Peyer's patch (tissue), 4 donors: Measurements from ENCODE around the gene HLTF. TPM values are rescaled to one million over a fixed set of nuclear protein-coding genes. Genes with fewer than 3 reads are reported as not detected.

Source experiments
- DNase-seq, 3 donors: peaks; one replicate each; pipeline ENCODE4 v3.0.0-alpha.2; 2017 to 2019
- H3K27ac ChIP-seq, 4 donors: fragments of 200-600 bp; sonication (generic); one replicate each; pipeline ENCODE4 v1.5.1; 2016 to 2019
- H3K27me3 ChIP-seq, 2 donors: fragments of 200-600 bp; sonication (generic); one replicate each; pipeline ENCODE4 v1.5.1; 2019
- H3K36me3 ChIP-seq, 3 donors: fragments of 200-600 bp; sonication (generic); one replicate each; pipeline ENCODE4 v1.5.1; 2016 to 2019
- H3K4me1 ChIP-seq, 4 donors: fragments of 200-600 bp; sonication (generic); one replicate each; pipeline ENCODE4 v1.5.1; 2016 to 2019
- H3K4me3 ChIP-seq, 4 donors: fragments of 200-600 bp; sonication (generic); 1 replicate in 3 of 4; 2 replicates in 1 of 4; pipeline ENCODE4 v1.5.1; 2016 to 2019; ENCODE audit warnings: mild to moderate bottlenecking in 1 of 4
- H3K9me3 ChIP-seq, 4 donors: fragments of 200-600 bp; sonication (generic); one replicate each; pipeline ENCODE4 v1.5.1; 2016 to 2019; ENCODE audit warnings: mild to moderate bottlenecking in 1 of 4
- CTCF ChIP-seq, 6 experiments: fragments of 450-650 bp in 4 of 6; fragments of 200-600 bp in 2 of 6; sonication (generic) in 1 of 6; IDR thresholded peaks; one replicate each; pipeline ENCODE4 v1.5.1; 2017 to 2019; ENCODE audit warnings: antibody characterized with exemption in 6 of 6, mild to moderate bottlenecking in 3 of 6, moderate library complexity in 1 of 6
- POLR2A ChIP-seq, 2 donors: fragments of 450-650 bp; IDR thresholded peaks; one replicate each; pipeline ENCODE4 v1.5.1; 2017; ENCODE audit warnings: antibody characterized with exemption in 2 of 2, mild to moderate bottlenecking in 2 of 2, moderate library complexity in 2 of 2
- total RNA-seq, 4 donors: library from RNA; depleted of rRNA; stranded (reverse); fragments of >200 nt; gene quantifications; one replicate each; pipeline ENCODE4 v1.1.0, GENCODE V29; 2016

Gene HLTF
- total RNA-seq, 4 donors from 2014 or later, result 6.0 to 19.8 (median 12.4) TPM

- no peak overlapping the region for H3K27ac ChIP-seq
- H3K36me3 ChIP-seq, result peaks cover 0 to 59% (median 0%) of the 10 kb centered on the region in 3 donors
- no peaks in the 10 kb centered on the region for H3K27me3 ChIP-seq
- DNase-seq, result no peak
- H3K9me3 ChIP-seq, result no peaks in the 10 kb centered on the region
- no peak overlapping the region for H3K4me3 ChIP-seq
- no peaks in the 10 kb centered on the region for H3K4me1 ChIP-seq
- no peak for TF ChIP-seq CTCF (IDR thresholded peaks at IDR 0.05)
Measured at GRCh38 chr3:149026718-149027117, 59.6 kb downstream of the HLTF start.

- Histone ChIP-seq H3K9me3 (no peaks in the 10 kb centered on the region), H3K27ac (no peak overlapping the region), H3K4me3 (no peak overlapping the region), H3K36me3 (peaks cover 0 to 76% (median 0%) of the 10 kb centered on the region in 3 donors), H3K27me3 (no peaks in the 10 kb centered on the region), H3K4me1 (no peaks in the 10 kb centered on the region)
- no peak for DNase-seq
- TF ChIP-seq CTCF (IDR thresholded peaks at IDR 0.05) (no peak), POLR2A (IDR thresholded peaks at IDR 0.05) (no peak)
Measured at GRCh38 chr3:149023951-149024350, 62.4 kb downstream of the HLTF start.

GRCh38 chr3:149021830-149022229 lies 64.5 kb downstream of the HLTF start:
- no peak for TF ChIP-seq POLR2A (IDR thresholded peaks at IDR 0.05)
- TF ChIP-seq CTCF (IDR thresholded peaks at IDR 0.05), result no peak
- Histone ChIP-seq H3K27me3 (no peaks in the 10 kb centered on the region), H3K9me3 (no peaks in the 10 kb centered on the region), H3K4me1 (no peaks in the 10 kb centered on the region), H3K4me3 (no peak overlapping the region), H3K27ac (no peak overlapping the region), H3K36me3 (peaks cover 0 to 60% (median 0%) of the 10 kb centered on the region in 3 donors)
- DNase-seq, result no peak

- Histone ChIP-seq H3K4me1 (no peaks in the 10 kb centered on the region), H3K36me3 (peaks cover 0 to 50% (median 0%) of the 10 kb centered on the region in 3 donors), H3K9me3 (no peaks in the 10 kb centered on the region), H3K4me3 (no peak overlapping the region), H3K27me3 (no peaks in the 10 kb centered on the region), H3K27ac (no peak overlapping the region)
- no peak for DNase-seq
- no peak for TF ChIP-seq POLR2A (IDR thresholded peaks at IDR 0.05)
- TF ChIP-seq CTCF (IDR thresholded peaks at IDR 0.05), result no peak
Measured at GRCh38 chr3:149020839-149021252, 65.5 kb downstream of the HLTF start.

- Histone ChIP-seq H3K4me1 (no peaks in the 10 kb centered on the region), H3K9me3 (no peaks in the 10 kb centered on the region), H3K4me3 (no peak overlapping the region), H3K27ac (no peak overlapping the region), H3K36me3 (peaks cover 0 to 44% (median 0%) of the 10 kb centered on the region in 3 donors), H3K27me3 (no peaks in the 10 kb centered on the region)
- TF ChIP-seq CTCF (IDR thresholded peaks at IDR 0.05), result no peak
- TF ChIP-seq POLR2A (IDR thresholded peaks at IDR 0.05), result no peak
- no peak for DNase-seq
Measured at GRCh38 chr3:149020196-149020838, 66.0 kb downstream of the HLTF start.
